Uterus (tissue), 2 donors: ENCODE data around the gene BDH1.

Experiments
- POLR2A ChIP-seq, 2 donors: fragments of 450-650 bp; IDR thresholded peaks; one replicate each; pipeline ENCODE4 v1.6.1; 2016; ENCODE audit warnings: antibody characterized with exemption in 2 of 2, mild to moderate bottlenecking in 1 of 2, moderate library complexity in 1 of 2
- TF ChIP-seq, protein P1 (sequence below), 4 experiments: fragments of 200-600 bp in 2 of 4; fragments of 450-650 bp in 2 of 4; sonication (generic) in 2 of 4; IDR thresholded peaks; one replicate each; pipeline ENCODE4 v1.5.1; 2016 to 2019; ENCODE audit warnings: antibody characterized with exemption in 4 of 4, mild to moderate bottlenecking in 2 of 4, moderate library complexity in 1 of 4

GRCh38 chr3:197603317-197603933 is 47.7 kb upstream of the BDH1 start:
- no peak for TF ChIP-seq POLR2A (IDR thresholded peaks at IDR 0.05)
- TF ChIP-seq, protein P1, sequence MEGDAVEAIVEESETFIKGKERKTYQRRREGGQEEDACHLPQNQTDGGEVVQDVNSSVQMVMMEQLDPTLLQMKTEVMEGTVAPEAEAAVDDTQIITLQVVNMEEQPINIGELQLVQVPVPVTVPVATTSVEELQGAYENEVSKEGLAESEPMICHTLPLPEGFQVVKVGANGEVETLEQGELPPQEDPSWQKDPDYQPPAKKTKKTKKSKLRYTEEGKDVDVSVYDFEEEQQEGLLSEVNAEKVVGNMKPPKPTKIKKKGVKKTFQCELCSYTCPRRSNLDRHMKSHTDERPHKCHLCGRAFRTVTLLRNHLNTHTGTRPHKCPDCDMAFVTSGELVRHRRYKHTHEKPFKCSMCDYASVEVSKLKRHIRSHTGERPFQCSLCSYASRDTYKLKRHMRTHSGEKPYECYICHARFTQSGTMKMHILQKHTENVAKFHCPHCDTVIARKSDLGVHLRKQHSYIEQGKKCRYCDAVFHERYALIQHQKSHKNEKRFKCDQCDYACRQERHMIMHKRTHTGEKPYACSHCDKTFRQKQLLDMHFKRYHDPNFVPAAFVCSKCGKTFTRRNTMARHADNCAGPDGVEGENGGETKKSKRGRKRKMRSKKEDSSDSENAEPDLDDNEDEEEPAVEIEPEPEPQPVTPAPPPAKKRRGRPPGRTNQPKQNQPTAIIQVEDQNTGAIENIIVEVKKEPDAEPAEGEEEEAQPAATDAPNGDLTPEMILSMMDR (IDR thresholded peaks at IDR 0.05), result no peak
